ENCODE measurements around the gene XIRP2.

The XIRP2 gene, protein sequence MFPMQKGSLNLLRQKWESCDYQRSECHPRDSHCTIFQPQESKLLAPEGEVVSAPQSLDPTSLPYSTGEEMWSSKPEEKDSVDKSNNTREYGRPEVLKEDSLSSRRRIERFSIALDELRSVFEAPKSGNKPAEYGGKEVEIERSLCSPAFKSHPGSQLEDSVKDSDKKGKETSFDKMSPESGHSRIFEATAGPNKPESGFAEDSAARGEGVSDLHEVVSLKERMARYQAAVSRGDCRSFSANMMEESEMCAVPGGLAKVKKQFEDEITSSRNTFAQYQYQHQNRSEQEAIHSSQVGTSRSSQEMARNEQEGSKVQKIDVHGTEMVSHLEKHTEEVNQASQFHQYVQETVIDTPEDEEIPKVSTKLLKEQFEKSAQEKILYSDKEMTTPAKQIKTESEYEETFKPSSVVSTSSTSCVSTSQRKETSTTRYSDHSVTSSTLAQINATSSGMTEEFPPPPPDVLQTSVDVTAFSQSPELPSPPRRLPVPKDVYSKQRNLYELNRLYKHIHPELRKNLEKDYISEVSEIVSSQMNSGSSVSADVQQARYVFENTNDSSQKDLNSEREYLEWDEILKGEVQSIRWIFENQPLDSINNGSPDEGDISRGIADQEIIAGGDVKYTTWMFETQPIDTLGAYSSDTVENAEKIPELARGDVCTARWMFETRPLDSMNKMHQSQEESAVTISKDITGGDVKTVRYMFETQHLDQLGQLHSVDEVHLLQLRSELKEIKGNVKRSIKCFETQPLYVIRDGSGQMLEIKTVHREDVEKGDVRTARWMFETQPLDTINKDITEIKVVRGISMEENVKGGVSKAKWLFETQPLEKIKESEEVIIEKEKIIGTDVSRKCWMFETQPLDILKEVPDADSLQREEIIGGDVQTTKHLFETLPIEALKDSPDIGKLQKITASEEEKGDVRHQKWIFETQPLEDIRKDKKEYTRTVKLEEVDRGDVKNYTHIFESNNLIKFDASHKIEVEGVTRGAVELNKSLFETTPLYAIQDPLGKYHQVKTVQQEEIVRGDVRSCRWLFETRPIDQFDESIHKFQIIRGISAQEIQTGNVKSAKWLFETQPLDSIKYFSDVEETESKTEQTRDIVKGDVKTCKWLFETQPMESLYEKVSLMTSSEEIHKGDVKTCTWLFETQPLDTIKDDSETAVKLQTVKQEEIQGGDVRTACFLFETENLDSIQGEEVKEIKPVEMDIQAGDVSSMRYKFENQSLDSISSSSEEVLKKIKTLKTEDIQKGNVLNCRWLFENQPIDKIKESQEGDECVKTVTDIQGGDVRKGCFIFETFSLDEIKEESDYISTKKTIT (N-terminal part only)

DNA sequence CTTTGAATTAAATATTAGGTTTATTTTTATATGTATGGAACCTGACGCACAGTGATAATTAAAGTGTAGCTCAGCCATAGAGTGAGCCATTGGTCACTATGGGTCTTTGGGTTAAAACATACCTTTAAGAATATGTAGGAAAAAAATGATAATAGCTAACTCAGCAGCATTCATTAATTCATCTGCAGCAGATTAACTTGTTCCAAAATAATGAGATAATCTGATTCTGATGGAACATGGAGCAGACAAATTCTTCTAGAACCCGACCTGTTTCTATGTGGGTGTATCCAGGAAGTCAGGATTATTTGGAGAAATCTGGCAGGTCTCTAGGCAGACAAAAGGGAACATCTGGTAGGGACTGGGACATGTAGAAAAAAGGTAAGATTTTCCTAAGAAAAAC is at the start of gene XIRP2:
Gene XIRP2 (plus strand): TSS at position 301 of the 400 bp plus-strand sequence. CDS start 15,003 bp downstream, outside the sequence.
- DNase-seq (ENCODE audit: low read depth in 2 of 2), result no peak

DNA sequence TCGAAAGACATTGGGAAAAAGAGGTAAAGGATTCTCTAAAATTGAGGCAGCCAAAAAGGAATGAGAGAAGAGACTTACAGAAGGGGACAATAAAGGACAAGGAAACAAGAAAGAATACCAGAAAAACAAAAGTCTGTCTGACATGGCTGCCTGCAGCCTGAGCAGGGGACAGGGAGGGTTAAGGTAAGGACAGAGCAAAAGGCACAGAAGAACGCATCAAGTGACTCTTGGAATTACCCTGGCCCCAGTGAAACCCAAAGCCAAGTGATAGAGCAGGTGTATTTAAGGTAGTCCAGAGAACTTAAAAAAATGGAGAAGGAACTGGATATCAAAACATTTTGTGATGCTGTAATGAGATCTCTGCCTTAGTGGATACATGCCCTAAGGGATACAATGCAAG is 47.1 kb upstream of the XIRP2 start:
- no peak for DNase-seq (ENCODE audit: low read depth in 2 of 2)

DNA sequence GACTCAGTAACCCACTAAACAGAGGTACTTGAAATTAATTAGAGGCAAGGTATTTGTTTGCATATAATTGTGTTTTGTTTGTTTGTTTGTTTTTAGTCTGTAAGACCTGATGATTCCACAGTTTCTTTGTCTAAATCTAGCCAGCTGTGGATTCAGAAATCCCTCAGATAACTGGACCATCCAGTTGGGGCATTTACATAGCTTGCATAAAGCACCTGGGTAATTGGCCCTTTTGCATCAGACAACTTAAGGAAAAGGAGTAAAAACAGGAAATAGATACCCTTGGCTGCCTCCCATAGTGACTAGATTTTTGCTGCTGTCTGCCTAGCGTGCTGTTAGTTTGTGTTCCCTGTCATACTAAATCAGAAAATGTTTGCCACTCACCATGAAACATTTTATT is 46.6 kb upstream of the XIRP2 start:
- DNase-seq (ENCODE audit: low read depth in 2 of 2), result no peak

DNA sequence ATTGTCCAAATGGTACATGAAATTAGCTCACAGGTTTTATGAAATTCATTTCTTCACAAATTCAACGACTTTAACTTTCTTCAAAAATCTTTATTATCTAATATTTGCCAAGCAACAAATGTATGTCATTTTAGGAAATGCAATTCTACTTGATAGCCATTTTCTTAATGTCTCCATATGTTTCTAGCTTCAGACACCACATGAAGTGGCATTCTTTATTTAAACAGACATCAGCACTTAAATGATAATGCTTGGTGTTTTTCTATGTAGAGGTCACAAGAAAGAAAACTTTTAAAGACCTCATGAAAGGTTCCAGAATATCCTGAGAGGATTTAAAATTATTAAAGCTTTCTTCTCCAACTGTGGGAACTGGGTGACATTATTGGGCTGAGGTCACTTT is 44.2 kb upstream of the XIRP2 start:
- DNase-seq (ENCODE audit: low read depth in 2 of 2), result no peak

DNA sequence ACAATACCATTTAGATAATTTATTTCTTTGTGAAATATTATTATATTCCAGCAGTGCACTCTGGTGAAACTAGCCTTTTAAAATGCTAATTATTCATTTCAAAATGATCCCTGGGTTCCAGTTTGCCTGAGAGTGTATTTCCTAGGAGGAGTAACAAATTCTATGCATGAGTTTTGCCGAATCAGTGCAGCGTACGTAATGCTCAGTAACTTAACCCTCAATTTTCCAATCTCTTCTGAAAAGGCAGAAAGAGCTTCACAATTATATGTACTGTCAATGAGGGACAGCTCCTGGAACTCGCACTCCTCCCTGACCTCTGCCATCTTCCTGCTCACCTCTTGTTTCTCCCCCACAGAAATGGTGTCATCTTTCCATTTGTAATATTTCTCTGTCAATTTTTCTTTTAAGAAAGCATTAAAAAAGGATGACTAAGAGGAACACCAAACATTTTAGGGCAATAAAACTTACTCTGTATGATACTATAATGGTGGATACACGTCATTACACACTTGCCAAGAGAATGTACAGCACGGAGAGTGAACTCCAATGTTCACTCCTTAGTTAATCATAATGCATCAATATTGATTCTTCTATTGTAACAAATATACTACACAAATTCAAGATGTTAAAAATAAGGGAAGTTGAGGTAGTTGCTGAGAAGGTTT is 25.7 kb upstream of the XIRP2 start:
- DNase-seq (ENCODE audit: low read depth in 2 of 2), result no peak

DNA sequence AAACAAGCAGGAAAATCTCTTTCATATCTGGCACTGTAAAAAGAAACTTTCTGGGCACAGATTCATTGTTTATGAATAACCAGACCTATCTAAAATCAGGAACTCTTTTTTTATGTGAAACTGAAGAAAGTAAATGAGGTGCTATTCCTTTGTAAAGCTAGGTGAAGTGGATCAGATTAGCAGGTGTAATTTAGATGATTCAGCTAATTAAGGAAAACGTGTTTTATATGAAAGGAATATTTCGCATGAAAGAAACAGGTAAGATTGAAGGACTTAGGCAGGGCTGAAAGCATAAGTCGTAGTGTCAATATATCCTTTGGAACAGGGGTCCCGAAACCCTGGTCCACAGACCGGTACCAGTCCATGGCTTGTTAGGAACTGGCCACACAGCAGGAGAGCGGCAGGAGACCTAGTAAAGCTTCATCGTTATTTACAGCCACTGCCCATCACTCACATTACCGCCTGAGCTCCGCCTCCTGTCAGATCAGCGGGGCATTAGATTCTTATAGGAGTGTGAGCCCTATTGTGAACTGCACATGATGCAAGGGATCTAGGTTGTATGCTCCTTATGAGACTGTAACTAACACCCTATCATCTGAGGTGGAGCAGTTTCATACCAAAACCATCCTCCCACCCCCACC is 20.3 kb upstream of the XIRP2 start:
- DNase-seq (ENCODE audit: low read depth in 2 of 2), result no peak

DNA sequence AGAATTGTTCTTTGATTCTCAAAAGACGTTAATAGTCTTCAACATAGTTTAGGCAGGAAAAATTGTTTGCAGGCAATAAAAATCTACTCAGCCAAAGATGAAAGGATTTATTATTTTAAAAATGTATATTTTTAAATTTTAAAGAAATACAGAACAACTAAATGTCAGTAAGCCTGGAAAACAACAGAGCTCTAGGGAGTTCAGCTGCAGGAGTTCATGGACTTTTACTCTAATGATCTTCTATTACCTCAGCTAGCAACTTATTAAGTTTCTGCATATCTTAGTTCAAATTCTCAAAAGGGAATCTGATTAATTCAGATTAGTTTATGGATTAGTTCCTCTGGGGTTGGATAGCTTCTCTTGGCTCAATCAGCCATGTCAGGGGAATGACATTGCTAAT is 17.9 kb upstream of the XIRP2 start:
- DNase-seq (ENCODE audit: low read depth in 2 of 2), result no peak

DNA sequence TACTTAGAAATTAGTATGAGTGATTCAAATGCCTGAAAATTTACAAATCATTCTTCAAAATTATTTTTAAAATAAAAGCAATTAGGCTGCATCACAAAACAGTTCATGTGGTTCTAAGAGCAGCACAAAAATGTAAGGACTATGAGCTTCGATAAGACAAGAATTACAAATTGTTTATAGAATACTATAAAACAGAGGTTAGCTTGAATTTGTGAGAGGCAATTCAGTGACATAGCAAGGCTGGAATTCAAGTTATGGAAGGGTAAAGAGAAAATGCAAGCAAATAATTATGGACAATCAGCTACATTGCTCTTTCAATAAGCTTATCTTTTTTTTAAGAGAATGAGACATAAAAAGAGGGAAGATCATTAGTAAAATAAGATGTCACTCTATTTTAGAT is 7.1 kb upstream of the XIRP2 start:
- DNase-seq (ENCODE audit: low read depth in 2 of 2), result no peak

DNA sequence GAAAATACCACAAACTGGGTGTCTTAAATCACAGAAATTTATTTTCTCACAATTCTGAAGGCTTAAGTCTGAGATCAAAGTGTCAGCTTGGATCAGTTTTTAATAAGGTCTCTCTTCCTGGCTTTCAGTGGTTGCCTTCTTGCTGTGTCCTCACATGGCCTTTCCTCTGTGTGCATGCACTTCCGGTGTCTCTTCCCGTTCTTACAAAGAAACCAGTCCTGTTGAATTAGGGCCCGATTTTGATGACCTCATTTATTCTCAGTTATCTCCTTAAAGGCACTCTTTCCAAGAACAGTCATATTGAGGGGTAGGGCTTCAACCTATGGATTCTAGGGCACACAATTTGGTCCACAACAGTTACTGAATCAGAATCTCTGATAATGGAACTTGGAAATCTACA is 5.4 kb upstream of the XIRP2 start:
- no peak for DNase-seq (ENCODE audit: low read depth in 2 of 2)

DNA sequence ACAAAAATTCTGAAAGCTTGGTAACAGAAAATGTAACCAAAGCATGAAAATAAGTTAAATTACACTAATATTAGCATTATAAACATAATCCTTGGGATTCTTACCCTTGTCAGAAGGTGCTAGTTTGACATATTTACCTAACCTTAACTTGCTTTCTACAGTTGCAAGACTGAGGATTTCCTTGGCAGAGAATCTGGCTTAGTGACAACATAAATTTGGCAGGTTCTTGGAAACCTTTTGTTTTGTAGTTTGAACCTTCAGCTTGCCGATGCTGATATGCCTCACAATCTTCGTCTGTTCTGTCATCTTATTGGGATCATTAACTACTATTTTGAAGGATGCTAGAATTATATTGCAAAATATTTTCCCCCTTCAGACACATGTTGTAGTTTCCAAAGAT is 3.4 kb downstream of the XIRP2 start:
- no peak for DNase-seq (ENCODE audit: low read depth in 2 of 2)

DNA sequence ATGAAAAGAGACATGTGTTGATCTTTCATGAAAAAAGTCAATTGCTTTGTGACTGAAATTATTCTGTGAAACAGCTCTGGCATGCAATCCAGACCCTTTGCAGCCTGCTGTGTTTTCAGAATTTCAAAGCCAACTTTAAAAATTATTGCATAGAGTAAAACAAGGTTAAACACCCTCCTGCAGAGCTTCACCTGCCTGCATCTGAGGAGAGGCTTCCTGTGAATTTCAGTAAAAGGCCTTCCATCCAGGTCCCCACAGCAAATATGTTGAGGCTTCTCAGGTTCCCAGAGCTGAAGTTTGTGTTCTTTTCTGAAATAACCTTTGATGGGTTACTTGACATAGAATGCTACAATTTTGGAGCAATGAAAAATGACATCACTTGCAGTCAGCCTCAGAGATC is 4.1 kb downstream of the XIRP2 start:
- DNase-seq (ENCODE audit: low read depth in 2 of 2), result no peak

DNA sequence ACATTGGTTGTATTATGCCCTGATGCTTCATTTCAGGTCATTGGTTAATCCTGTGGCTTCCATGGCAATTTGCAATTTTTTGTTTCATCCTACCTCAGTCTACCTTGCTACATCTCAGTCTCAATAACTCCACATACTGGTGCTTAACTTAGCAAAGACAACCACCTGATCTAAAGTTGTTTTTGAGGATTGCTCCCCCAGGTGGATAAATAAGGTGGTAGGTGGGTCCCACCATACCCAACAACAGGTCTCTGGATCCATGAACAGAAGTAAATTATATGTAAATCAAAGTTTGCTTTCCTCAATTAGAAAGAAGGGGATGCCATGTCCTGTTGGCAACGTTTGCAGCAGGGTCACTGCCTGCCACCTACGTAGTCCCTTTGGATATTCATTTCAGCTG is 7.0 kb downstream of the XIRP2 start:
- DNase-seq (ENCODE audit: low read depth in 2 of 2), result no peak

DNA sequence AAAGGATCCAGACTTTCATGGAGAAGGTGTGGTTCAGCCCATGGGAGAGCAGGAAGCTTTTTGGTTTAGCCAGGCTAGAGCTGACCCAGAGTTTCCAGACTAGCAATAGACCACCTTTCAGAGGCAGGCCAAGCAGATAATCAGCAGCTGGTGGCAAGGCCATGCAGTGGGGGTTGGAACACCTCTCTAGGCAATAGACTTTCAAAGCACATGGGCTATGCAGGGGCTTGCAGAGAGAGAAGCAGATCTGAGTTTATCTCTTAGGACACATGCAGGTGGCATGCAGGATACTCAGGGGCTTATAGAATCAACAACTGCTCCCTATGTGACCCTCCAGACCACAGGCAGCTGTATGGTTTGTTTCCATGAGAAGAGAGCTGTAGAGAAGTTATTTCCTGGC is 9.4 kb downstream of the XIRP2 start:
- no peak for DNase-seq (ENCODE audit: low read depth in 2 of 2)

DNA sequence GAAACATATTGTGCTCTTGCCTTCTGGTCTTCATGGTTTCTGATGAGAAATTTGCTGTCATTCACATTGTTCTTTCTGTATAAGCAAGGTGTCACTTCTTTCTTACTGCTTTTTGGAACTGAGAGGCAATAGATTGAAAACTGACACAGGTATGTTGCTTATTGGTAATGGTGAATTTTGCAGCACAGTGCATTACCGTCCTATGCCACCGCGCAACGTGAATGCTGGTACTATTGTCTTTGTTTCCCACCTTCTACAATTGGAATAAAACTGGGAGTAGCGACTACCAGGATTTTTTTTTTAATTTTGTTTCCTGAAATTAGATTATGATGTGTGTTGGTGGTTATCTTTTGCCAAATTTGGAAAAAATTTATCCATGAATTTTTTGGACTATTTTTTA is 11.4 kb downstream of the XIRP2 start:
- no peak for DNase-seq (ENCODE audit: low read depth in 2 of 2)

DNA sequence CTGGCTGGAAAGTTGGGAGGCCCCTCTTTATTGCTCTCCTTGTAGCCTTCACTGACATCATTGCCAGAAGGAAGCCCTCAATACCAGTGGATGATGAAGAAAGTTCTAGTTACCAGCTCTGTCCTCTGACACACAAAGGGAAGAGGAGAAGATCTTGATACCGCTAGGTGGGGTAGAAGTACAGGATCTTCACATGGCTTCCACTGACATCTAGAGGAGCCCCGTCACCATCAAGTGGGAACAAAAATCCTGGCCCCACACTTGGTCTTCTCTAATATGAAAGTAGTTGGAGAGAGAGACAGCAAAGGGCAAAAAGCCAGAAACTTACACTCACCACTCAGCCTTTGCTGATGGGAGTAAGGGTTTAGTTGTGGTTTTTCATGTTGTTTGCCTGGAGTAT is 12.4 kb downstream of the XIRP2 start:
- DNase-seq (ENCODE audit: low read depth in 2 of 2), result no peak

DNA sequence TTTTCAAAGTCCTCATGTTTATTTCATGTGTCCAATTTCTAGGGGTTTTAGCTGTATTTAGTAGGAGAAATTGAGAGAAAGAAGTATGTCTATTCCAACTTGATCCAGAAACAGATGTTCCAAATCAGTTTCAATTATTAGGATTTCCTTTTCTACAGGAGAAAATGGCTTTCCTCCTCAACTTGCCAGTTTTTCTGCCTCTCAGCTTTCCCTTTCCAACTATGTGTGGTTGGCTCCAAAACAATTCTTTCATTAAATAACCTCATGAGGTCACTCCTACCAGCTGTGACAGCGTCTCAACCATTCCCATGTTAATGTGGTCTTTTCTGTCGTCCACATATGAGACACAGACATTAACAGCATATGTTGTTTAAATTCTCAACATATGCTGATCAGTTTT is 13.1 kb downstream of the XIRP2 start:
- DNase-seq (ENCODE audit: low read depth in 2 of 2), result no peak

DNA sequence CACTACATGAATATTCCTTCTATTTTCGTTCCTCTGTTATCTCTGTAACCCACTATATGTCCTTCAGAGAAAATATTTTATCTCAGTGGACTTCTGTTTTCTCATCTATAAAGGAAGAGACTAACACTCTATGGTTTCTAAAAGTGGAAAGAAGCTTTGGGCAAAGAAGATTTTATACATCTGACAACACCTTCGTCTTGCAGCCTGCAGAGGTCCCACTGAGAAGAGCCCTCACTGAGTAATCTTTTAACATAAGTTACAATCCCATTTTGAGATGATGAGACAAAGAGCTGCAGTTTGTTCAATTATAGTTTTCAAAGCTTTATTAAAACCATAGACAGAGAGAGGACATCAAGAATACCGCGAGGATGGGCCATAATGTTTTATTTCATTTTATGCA is 28.7 kb downstream of the XIRP2 start:
- DNase-seq (ENCODE audit: low read depth in 2 of 2), result no peak

DNA sequence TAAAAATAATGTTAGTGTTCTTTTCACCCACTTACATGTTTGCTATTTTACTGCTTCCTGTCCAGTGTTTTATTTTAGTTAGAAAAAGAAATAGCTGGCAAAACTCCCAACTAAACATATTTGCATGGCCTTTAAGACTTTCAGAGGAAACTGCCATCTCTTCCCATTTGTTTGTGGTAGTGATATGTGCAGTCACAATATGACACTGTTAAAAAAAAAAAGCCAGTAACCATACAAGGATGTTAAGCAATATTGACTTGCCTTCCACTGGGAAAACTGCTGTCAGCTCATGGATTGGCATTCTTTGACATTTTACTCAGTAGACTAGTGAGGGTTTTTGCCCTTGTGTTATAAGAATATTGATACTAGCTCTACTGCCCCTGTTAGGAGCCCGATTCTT is 29.1 kb downstream of the XIRP2 start:
- DNase-seq (ENCODE audit: low read depth in 2 of 2), result no peak

DNA sequence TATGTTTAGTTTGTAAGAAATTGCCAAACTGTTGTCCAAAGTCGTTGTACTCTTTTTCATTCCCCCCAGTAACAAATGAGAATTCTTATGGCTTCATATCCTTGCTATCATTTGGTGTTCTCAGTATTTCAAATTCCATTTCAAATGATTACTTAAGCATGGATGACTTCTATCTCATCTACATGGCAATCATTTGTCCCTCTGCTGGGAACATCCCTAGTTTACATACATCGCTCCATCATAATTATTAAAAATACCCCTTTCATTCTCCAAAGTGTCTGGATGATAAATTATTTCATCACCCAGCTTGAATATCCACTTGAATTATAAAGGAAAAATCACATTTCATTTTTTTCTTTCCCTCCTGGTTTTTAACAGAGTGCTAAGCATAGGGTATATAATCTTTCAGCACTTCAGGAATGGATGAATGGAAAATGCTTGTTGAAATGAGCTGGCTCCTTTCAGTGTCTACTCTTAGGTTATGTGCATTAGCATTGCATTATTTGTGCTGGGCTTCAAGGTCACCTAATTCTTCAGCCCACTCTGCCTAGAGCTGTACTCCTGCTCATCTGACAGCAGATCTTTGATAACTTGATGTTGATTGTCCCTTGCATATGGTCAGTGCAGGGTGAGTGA is 33.1 kb downstream of the XIRP2 start:
- no peak for DNase-seq (ENCODE audit: low read depth in 2 of 2)

DNA sequence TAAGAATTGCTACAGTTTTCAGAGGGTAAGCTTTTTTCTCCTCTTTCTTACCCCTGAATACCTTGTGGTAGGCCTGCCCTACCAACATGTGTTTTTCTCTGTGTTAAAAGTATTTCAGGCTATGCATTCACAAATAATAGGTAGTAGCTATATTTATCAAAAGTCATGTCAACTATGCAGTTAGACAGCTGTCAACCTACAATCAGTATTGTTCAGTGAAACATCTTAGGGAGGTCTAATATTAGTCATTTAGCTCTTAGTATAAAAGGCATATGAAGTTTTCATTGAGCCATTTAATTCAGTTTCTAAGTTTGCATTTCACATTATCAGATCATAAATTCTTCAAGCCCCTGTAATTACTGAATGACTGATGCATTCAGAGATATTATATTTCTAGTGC is 36.7 kb downstream of the XIRP2 start:
- no peak for DNase-seq (ENCODE audit: low read depth in 2 of 2)

DNA sequence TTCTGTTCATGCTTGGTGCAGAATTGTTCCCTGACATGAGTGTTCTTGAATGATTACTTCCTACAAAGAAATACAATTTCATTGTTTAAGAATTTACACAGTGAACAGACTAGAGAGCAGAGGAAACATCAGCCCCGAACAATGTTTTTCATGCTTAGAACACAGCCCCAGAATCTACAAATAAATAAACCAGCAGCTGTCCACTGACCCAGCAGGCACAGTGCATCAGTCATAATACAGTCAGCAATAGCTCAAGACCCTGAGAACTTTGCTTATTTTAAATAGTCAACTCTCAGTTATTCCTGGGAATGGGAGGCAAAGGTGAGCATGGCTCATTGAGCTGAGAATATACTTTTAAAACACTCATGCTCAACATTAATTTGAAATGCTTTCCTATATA is 38.4 kb downstream of the XIRP2 start:
- DNase-seq (ENCODE audit: low read depth in 2 of 2), result no peak
